Stimulated activated CD4-positive, alpha-beta T cell treated with anti-CD3 and anti-CD28 coated beads, Interleukin-4, amount 100 ng/mL, for 4 hours (primary cell): ENCODE measurements around the gene FBXW4.

Experiments
- DNase-seq, 2 experiments: peaks; one replicate each; pipeline ENCODE4 v3.0.0-alpha.2; 2020

Gene FBXW4

GRCh38 chr10:101564490-101564991 lies 130.4 kb downstream of the FBXW4 start:
- DNase-seq = no peak

- DNase-seq = no peak
These were observed 131.4 kb downstream of the FBXW4 start for GRCh38 chr10:101563497-101564040.

GRCh38 chr10:101563007-101563406 lies 132.0 kb downstream of the FBXW4 start:
- DNase-seq = no peak

DNA sequence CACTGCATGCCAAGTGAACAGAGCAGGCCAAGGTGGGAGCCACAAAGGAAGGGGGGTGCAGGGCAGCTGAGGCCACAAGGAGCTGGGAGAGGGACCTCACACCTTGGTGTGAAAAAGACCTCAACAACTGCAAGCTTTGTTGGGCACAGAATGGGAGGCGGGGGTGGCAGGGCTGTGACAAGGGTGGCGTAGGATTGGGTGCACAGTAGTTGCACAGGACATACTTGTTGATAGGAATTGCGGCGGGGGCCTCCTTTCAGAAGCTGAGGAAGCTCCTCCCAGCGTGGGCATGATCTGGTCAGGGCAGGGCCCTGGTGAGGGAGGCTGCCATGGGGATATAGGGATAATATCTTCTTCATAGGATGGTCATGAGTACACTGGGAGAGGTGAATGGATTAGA lies 132.7 kb downstream of the FBXW4 start:
- no peak for DNase-seq

- DNase-seq = no peak
These were observed 133.7 kb downstream of the FBXW4 start for GRCh38 chr10:101561068-101561915.
